HG02943 (cell line): ENCODE results near the gene PRKACA.
A peak's percentile ranks its signal among the peaks of the same experiment; 100 is the strongest.

ENCODE experiments used
- ATAC-seq: cut with Tn5 transposase; IDR thresholded peaks from one replicate; pipeline ENCODE4 v1.9.1; 2021; ENCODE audit warnings: mild to moderate bottlenecking, low read depth, moderate library complexity; ENCODE audit not compliant: unreplicated experiment

PRKACA gene

GRCh38 chr19:14117668-14118164 lies at the start of gene PRKACA:
Gene PRKACA (minus strand): TSS chr19:14117762. CDS start chr19:14117547, 215 bp downstream.
- peak; percentile 84 for ATAC-seq

- no peak for ATAC-seq
These were observed 49.5 kb upstream of the PRKACA start for GRCh38 chr19:14166999-14167575.

- no peak for ATAC-seq
These were observed 48.6 kb upstream of the PRKACA start for GRCh38 chr19:14165990-14166830.

GRCh38 chr19:14164724-14165493 lies 47.3 kb upstream of the PRKACA start:
- ATAC-seq, result no peak

- ATAC-seq, result no peak
These were observed 46.5 kb upstream of the PRKACA start for GRCh38 chr19:14164082-14164481.

GRCh38 chr19:14162871-14163297 lies 45.3 kb upstream of the PRKACA start:
- ATAC-seq, result no peak

- no peak for ATAC-seq
These were observed 43.7 kb upstream of the PRKACA start for GRCh38 chr19:14161305-14161704.

- ATAC-seq, result no peak
These were observed 42.6 kb upstream of the PRKACA start for GRCh38 chr19:14160017-14160703.

- no peak for ATAC-seq
These were observed 41.5 kb upstream of the PRKACA start for GRCh38 chr19:14159059-14159458.

- ATAC-seq, result no peak
These were observed 40.9 kb upstream of the PRKACA start for GRCh38 chr19:14158276-14159023.

- ATAC-seq, result no peak
These were observed 39.6 kb upstream of the PRKACA start for GRCh38 chr19:14156971-14157717.

- ATAC-seq, result no peak
These were observed 38.6 kb upstream of the PRKACA start for GRCh38 chr19:14156122-14156521.

GRCh38 chr19:14155371-14155770 lies 37.8 kb upstream of the PRKACA start:
- ATAC-seq, result no peak

- ATAC-seq, result no peak
These were observed 35.2 kb upstream of the PRKACA start for GRCh38 chr19:14152713-14153112.

GRCh38 chr19:14150770-14151661 lies 33.5 kb upstream of the PRKACA start:
- ATAC-seq, result no peak

- ATAC-seq, result no peak
These were observed 32.6 kb upstream of the PRKACA start for GRCh38 chr19:14150041-14150769.

GRCh38 chr19:14149509-14149994 lies 32.0 kb upstream of the PRKACA start:
- no peak for ATAC-seq
